GM23338 (cell line): ENCODE data around the gene AP5M1. TPM values are rescaled to one million over a fixed set of nuclear protein-coding genes. Genes with fewer than 3 reads are reported as not detected.

Experiments used
- ATAC-seq: fragments of 200-7000 bp; cut with Tn5 transposase; 3 replicates; pipeline ENCODE4 v1.9.1; 2020
- DNase-seq: peaks from one replicate; pipeline ENCODE4 v3.0.0-alpha.2; 2015; ENCODE audit warnings: low spot score
- H2AFZ ChIP-seq: fragments of 200-600 bp; sonication (generic); 2 replicates; pipeline ENCODE4 v1.8.0; 2016; ENCODE audit warnings: antibody characterized with exemption, mild to moderate bottlenecking, moderate library complexity
- H3F3A ChIP-seq: fragments of 200-600 bp; sonication (generic); replicated peaks from 2 replicates; pipeline ENCODE4 v1.8.0; 2017; ENCODE audit warnings: antibody characterized with exemption, mixed run types, low read depth
- H3K27ac ChIP-seq: fragments of 200-600 bp; sonication (generic); 2 replicates; pipeline ENCODE4 v1.6.1; 2016; ENCODE audit warnings: low read depth
- H3K27me3 ChIP-seq: fragments of 200-600 bp; sonication (generic); 2 replicates; pipeline ENCODE4 v1.8.0; 2016; ENCODE audit warnings: mild to moderate bottlenecking, mixed run types, moderate library complexity; ENCODE audit not compliant: insufficient read depth
- H3K36me3 ChIP-seq: fragments of 200-600 bp; sonication (generic); 2 replicates; pipeline ENCODE4 v1.8.0; 2016; ENCODE audit warnings: mild to moderate bottlenecking; ENCODE audit not compliant: insufficient read depth
- H3K4me1 ChIP-seq: fragments of 200-600 bp; sonication (generic); 2 replicates; pipeline ENCODE4 v1.8.0; 2016; ENCODE audit warnings: mild to moderate bottlenecking, moderate library complexity; ENCODE audit not compliant: insufficient read depth
- H3K4me2 ChIP-seq: fragments of 200-600 bp; sonication (generic); 2 replicates; pipeline ENCODE4 v1.7.1; 2017; ENCODE audit warnings: mixed run types
- H3K4me3 ChIP-seq: fragments of 200-600 bp; sonication (generic); 2 replicates; pipeline ENCODE4 v1.6.1; 2016; ENCODE audit warnings: mixed run types
- H3K79me2 ChIP-seq: fragments of 200-600 bp; sonication (generic); replicated peaks from 2 replicates; pipeline ENCODE4 v1.8.0; 2017; ENCODE audit warnings: mild to moderate bottlenecking; ENCODE audit not compliant: insufficient read depth
- H3K9me2 ChIP-seq: fragments of 200-600 bp; sonication (generic); 2 replicates; pipeline ENCODE4 v1.8.0; 2017; ENCODE audit not compliant: insufficient read depth
- H4K20me1 ChIP-seq: fragments of 200-600 bp; sonication (generic); replicated peaks from 2 replicates; pipeline ENCODE4 v1.8.0; 2017; ENCODE audit warnings: mild to moderate bottlenecking; ENCODE audit not compliant: insufficient read depth
- H3K27ac Mint-ChIP-seq: 2 replicates; pipeline ENCODE4 v1.8.0; 2020; ENCODE audit warnings: inconsistent platforms, mild to moderate bottlenecking, moderate library complexity, mixed read lengths
- H3K27me3 Mint-ChIP-seq: 3 replicates; pipeline ENCODE4 v1.8.0; 2022; ENCODE audit warnings: low read depth, mild to moderate bottlenecking, moderate library complexity, mixed read lengths, inconsistent platforms; ENCODE audit not compliant: insufficient read depth, poor library complexity
- H3K36me3 Mint-ChIP-seq: 3 replicates; pipeline ENCODE4 v1.8.0; 2021; ENCODE audit warnings: low read depth, mild to moderate bottlenecking, inconsistent platforms, moderate library complexity, mixed read lengths
- H3K4me1 Mint-ChIP-seq: 3 replicates; pipeline ENCODE4 v1.8.0; 2020; ENCODE audit warnings: mild to moderate bottlenecking, inconsistent platforms, mixed read lengths
- H3K4me3 Mint-ChIP-seq: 3 replicates; pipeline ENCODE4 v1.8.0; 2021; ENCODE audit warnings: moderate library complexity, mild to moderate bottlenecking, inconsistent platforms, mixed read lengths
- H3K9me3 Mint-ChIP-seq: 3 replicates; pipeline ENCODE4 v1.8.0; 2020; ENCODE audit warnings: moderate library complexity, mild to moderate bottlenecking, inconsistent platforms, mixed read lengths
- CREB1 ChIP-seq: fragments of 250-450 bp; sonication (Bioruptor Pico); IDR thresholded peaks from 2 replicates; pipeline ENCODE4 v1.5.0; 2020; ENCODE audit warnings: low read depth, mild to moderate bottlenecking, moderate library complexity
- EZH2phosphoT487 ChIP-seq: fragments of 200-600 bp; sonication (generic); IDR thresholded peaks from one replicate; pipeline ENCODE4 v1.8.1; 2018; ENCODE audit warnings: antibody characterized with exemption; ENCODE audit not compliant: unreplicated experiment
- POLR2AphosphoS5 ChIP-seq: IDR thresholded peaks from 2 replicates; pipeline ENCODE4 v1.6.1; 2016; ENCODE audit warnings: antibody characterized with exemption, low read depth
- STAT1 ChIP-seq: IDR thresholded peaks from one replicate; pipeline ENCODE4 v1.6.1; 2016; ENCODE audit warnings: antibody characterized with exemption; ENCODE audit not compliant: unreplicated experiment
- polyA plus RNA-seq: library from polyadenylated mRNA; unstranded; fragments of >200 nt; fragmentation: Nextera tagmentation; extraction: Ambion mirVana; gene quantifications from 2 replicates; pipeline ENCODE4 v1.2.1, GENCODE V29; 2016
- total RNA-seq: library from RNA; depleted of rRNA; stranded (reverse); fragments of >200 nt; shearing (Covaris generic); gene quantifications from 2 replicates; pipeline ENCODE4 v1.2.3, GENCODE V29; 2014
- TF ChIP-seq, protein P1 (sequence below): fragments of 250-450 bp; sonication (Bioruptor Pico); IDR thresholded peaks from 2 replicates; pipeline ENCODE4 v1.5.0; 2020; ENCODE audit warnings: mild to moderate bottlenecking, moderate library complexity
- TF ChIP-seq, protein P2 (sequence below): IDR thresholded peaks from 2 replicates; pipeline ENCODE4 v1.6.1; 2016; ENCODE audit warnings: antibody characterized with exemption

AP5M1 gene
- total and polyA plus RNA-seq, 2 experiments from 2014 or later, result 27.2 to 43.7 TPM

DNA sequence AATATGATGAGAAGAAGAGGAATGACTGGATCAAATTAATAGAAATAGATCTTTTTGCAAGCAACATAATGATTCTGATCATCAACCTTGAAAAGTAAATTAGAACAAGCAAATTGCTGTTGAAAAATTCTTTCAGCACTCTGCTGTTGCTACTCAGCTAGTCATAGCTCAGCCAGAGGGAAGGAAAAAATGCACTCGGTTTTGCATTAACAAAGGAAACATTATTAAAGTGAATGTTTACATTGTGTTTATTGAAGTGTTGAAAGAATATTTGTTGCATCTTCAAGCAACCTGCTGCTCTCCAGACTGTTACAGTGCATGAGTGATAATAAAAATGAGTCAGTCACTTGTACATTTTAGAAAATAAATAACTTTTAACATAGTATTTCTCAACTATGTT is 26.5 kb downstream of the AP5M1 start (continued):
- TF ChIP-seq, protein P1, sequence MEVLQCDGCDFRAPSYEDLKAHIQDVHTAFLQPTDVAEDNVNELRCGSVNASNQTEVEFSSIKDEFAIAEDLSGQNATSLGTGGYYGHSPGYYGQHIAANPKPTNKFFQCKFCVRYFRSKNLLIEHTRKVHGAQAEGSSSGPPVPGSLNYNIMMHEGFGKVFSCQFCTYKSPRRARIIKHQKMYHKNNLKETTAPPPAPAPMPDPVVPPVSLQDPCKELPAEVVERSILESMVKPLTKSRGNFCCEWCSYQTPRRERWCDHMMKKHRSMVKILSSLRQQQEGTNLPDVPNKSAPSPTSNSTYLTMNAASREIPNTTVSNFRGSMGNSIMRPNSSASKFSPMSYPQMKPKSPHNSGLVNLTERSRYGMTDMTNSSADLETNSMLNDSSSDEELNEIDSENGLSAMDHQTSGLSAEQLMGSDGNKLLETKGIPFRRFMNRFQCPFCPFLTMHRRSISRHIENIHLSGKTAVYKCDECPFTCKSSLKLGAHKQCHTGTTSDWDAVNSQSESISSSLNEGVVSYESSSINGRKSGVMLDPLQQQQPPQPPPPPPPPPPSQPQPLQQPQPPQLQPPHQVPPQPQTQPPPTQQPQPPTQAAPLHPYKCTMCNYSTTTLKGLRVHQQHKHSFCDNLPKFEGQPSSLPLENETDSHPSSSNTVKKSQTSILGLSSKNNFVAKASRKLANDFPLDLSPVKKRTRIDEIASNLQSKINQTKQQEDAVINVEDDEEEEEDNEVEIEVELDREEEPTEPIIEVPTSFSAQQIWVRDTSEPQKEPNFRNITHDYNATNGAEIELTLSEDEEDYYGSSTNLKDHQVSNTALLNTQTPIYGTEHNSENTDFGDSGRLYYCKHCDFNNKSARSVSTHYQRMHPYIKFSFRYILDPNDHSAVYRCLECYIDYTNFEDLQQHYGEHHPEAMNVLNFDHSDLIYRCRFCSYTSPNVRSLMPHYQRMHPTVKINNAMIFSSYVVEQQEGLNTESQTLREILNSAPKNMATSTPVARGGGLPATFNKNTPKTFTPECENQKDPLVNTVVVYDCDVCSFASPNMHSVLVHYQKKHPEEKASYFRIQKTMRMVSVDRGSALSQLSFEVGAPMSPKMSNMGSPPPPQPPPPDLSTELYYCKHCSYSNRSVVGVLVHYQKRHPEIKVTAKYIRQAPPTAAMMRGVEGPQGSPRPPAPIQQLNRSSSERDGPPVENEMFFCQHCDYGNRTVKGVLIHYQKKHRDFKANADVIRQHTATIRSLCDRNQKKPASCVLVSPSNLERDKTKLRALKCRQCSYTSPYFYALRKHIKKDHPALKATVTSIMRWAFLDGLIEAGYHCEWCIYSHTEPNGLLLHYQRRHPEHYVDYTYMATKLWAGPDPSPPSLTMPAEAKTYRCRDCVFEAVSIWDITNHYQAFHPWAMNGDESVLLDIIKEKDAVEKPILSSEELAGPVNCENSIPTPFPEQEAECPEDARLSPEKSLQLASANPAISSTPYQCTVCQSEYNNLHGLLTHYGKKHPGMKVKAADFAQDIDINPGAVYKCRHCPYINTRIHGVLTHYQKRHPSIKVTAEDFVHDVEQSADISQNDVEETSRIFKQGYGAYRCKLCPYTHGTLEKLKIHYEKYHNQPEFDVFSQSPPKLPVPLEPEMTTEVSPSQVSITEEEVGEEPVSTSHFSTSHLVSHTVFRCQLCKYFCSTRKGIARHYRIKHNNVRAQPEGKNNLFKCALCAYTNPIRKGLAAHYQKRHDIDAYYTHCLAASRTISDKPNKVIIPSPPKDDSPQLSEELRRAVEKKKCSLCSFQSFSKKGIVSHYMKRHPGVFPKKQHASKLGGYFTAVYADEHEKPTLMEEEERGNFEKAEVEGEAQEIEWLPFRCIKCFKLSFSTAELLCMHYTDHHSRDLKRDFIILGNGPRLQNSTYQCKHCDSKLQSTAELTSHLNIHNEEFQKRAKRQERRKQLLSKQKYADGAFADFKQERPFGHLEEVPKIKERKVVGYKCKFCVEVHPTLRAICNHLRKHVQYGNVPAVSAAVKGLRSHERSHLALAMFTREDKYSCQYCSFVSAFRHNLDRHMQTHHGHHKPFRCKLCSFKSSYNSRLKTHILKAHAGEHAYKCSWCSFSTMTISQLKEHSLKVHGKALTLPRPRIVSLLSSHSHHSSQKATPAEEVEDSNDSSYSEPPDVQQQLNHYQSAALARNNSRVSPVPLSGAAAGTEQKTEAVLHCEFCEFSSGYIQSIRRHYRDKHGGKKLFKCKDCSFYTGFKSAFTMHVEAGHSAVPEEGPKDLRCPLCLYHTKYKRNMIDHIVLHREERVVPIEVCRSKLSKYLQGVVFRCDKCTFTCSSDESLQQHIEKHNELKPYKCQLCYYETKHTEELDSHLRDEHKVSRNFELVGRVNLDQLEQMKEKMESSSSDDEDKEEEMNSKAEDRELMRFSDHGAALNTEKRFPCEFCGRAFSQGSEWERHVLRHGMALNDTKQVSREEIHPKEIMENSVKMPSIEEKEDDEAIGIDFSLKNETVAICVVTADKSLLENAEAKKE (CRISPR knock-in tag), result no peak

DNA sequence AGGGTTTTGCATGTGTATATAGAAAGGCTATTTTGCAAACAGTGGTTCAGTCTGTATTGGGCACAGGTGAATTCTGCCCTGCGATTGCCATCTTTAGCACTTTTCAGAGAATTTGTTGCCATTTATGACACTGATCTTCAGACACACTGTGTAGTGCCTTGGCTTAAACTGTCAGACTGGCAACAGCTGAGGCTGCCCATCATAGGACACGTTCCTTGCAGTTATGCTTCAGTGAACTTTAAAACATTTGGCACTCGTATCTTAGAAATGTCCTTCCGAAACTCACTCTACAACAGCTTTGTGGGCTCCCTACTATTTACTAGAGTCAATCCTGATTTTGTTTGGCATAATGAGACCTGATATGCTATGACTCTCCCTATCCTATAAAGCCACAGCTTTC is 29.1 kb downstream of the AP5M1 start:
- H3F3A ChIP-seq, result no peaks in the 10 kb centered on the region
- H3K36me3 ChIP-seq, result no peaks in the 10 kb centered on the region
- Mint-ChIP-seq H3K36me3 (no peaks in the 10 kb centered on the region), H3K27me3 (peaks cover 3% of the 10 kb centered on the region), H3K9me3 (no peaks in the 10 kb centered on the region), H3K4me1 (peaks cover 8% of the 10 kb centered on the region; the same call in 2 of the 3 replicates), H3K27ac (no peak overlapping the region), H3K4me3 (no peak overlapping the region)
- no peak for TF ChIP-seq EZH2phosphoT487
- no peak for TF ChIP-seq POLR2AphosphoS5
- TF ChIP-seq CREB1 (CRISPR knock-in tag), result no peak
- no peak for TF ChIP-seq STAT1
- TF ChIP-seq, protein P2, sequence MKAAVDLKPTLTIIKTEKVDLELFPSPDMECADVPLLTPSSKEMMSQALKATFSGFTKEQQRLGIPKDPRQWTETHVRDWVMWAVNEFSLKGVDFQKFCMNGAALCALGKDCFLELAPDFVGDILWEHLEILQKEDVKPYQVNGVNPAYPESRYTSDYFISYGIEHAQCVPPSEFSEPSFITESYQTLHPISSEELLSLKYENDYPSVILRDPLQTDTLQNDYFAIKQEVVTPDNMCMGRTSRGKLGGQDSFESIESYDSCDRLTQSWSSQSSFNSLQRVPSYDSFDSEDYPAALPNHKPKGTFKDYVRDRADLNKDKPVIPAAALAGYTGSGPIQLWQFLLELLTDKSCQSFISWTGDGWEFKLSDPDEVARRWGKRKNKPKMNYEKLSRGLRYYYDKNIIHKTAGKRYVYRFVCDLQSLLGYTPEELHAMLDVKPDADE, result no peak
- TF ChIP-seq, protein P1 (CRISPR knock-in tag), result no peak
- no peaks in the 10 kb centered on the region for H3K27me3 ChIP-seq
- no peaks in the 10 kb centered on the region for H3K9me2 ChIP-seq
- DNase-seq, result no peak
- H2AFZ ChIP-seq, result no peak overlapping the region
- no peaks in the 10 kb centered on the region; the same call in 1 of the 2 replicates for H3K4me1 ChIP-seq
- H3K4me2 ChIP-seq, result no peak overlapping the region
- no peaks in the 10 kb centered on the region for H3K79me2 ChIP-seq
- no peaks in the 10 kb centered on the region for H4K20me1 ChIP-seq
- no peak overlapping the region for H3K27ac ChIP-seq
- no peak overlapping the region for H3K4me3 ChIP-seq
- ATAC-seq, result no peak
